Natural killer cell (primary cell): ENCODE measurements around the gene GPR180. TPM values are rescaled to one million over a fixed set of nuclear protein-coding genes. Genes with fewer than 3 reads are reported as not detected.

ENCODE experiments used
- ATAC-seq, 3 donors: fragments of 150-1000 bp in 2 of 3; fragments of 200-7000 bp in 1 of 3; cut with Tn5 transposase; 1 replicate in 1 of 3; 2 replicates in 2 of 3; pipeline ENCODE4 v1.10.0; 2021; ENCODE audit warnings: mild to moderate bottlenecking in 2 of 3, moderate library complexity in 2 of 3
- DNase-seq, 2 donors: peaks; one replicate each; pipeline versions ENCODE4 v3.0.0 to v3.0.0-alpha.2; 2013 to 2021; ENCODE audit warnings: mixed read lengths in 1 of 2
- H3K27ac ChIP-seq: one replicate; pipeline ENCODE4 v1.5.1; 2013; ENCODE audit warnings: mild to moderate bottlenecking, low read length
- H3K27me3 ChIP-seq: one replicate; pipeline ENCODE4 v1.6.1; 2013; ENCODE audit warnings: low read length; ENCODE audit not compliant: control insufficient read depth, insufficient read depth
- H3K36me3 ChIP-seq: one replicate; pipeline ENCODE4 v1.6.1; 2013; ENCODE audit warnings: low read length; ENCODE audit not compliant: control insufficient read depth, insufficient read depth
- H3K4me1 ChIP-seq: one replicate; pipeline ENCODE4 v1.6.1; 2013; ENCODE audit warnings: low read length; ENCODE audit not compliant: control insufficient read depth, insufficient read depth
- H3K4me3 ChIP-seq: one replicate; pipeline ENCODE4 v1.5.1; 2013; ENCODE audit warnings: low read length
- H3K9me3 ChIP-seq: one replicate; pipeline ENCODE4 v1.6.1; 2013; ENCODE audit warnings: low read length; ENCODE audit not compliant: control insufficient read depth, insufficient read depth
- H3K27ac Mint-ChIP-seq, 2 donors: one replicate each; pipeline ENCODE4 v1.8.0; 2022; ENCODE audit warnings: mild to moderate bottlenecking in 2 of 2, mixed read lengths in 2 of 2, moderate library complexity in 1 of 2
- H3K27me3 Mint-ChIP-seq, 2 donors: one replicate each; pipeline ENCODE4 v1.8.0; 2022; ENCODE audit warnings: low read depth in 2 of 2, mixed read lengths in 2 of 2
- H3K36me3 Mint-ChIP-seq: one replicate; pipeline ENCODE4 v1.8.0; 2022; ENCODE audit warnings: mixed read lengths
- H3K4me1 Mint-ChIP-seq, 2 donors: one replicate each; pipeline ENCODE4 v1.8.0; 2022; ENCODE audit warnings: mixed read lengths in 2 of 2
- H3K4me3 Mint-ChIP-seq: one replicate; pipeline ENCODE4 v1.8.0; 2022; ENCODE audit warnings: mild to moderate bottlenecking, moderate library complexity, mixed read lengths
- H3K9me3 Mint-ChIP-seq, 2 donors: one replicate each; pipeline ENCODE4 v1.8.0; 2022; ENCODE audit warnings: mixed read lengths in 2 of 2
- WGBS: methylation state at CpG from one replicate; pipeline ENCODE4 v1.1.7; 2013; ENCODE audit warnings: missing lambda C conversion rate; ENCODE audit not compliant: insufficient coverage; 5-methylcytosine and 5-hydroxymethylcytosine counted together
- intact Hi-C: fragments of 100-400 bp; cut with micrococcal nuclease; formaldehyde crosslinking; loops from one replicate; pipeline ENCODE4 v1.14.2; 2022
- total RNA-seq, 4 donors: library from RNA; stranded (reverse); fragments of 120-200 nt in 1 of 4; gene quantifications; one replicate each; pipeline versions ENCODE4 v1.2.3 to v1.2.4, GENCODE V29; 2013 to 2022
- TF ChIP-seq, protein P1 (sequence below): fragments of 200-600 bp; IDR thresholded peaks from one replicate; pipeline ENCODE4 v1.8.0; 2022; ENCODE audit warnings: antibody characterized with exemption

GPR180 gene
- total RNA-seq, 3 donors from 2014 or later (not counting 1 experiment from before 2014, with no cell fraction given), result 2.0 to 2.9 (median 2.7) TPM

DNA sequence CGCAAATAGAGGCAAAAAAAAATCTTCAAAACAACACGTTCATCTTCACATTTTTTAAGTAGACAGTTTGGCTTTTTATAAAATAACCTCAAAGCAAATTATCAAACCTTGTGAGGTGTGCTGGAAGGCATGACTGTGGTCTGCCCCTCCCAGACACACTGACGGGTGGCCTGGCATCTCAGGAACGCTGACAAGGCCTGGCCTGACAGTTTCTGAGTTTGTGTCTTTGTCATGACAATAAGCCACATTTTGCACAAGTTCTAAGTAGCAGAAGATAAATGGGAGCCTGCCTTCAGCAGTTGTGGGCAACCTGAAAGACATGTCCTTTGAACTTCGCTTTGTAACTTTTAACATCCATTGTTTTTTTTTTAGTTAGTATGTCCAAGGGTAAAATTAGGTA lies 72.2 kb downstream of the GPR180 start:
- Mint-ChIP-seq H3K4me3 (no peak overlapping the region), H3K36me3 (no peaks in the 10 kb centered on the region), H3K27ac (no peak overlapping the region), H3K27me3 (peaks cover 12 to 13% of the 10 kb centered on the region in 2 donors), H3K4me1 (no peaks in the 10 kb centered on the region), H3K9me3 (no peaks in the 10 kb centered on the region)
- ATAC-seq, result no peak
- no peak for DNase-seq
- Histone ChIP-seq H3K4me1 (no peaks in the 10 kb centered on the region), H3K27me3 (no peaks in the 10 kb centered on the region), H3K4me3 (no peak overlapping the region), H3K36me3 (no peaks in the 10 kb centered on the region), H3K27ac (no peak overlapping the region), H3K9me3 (no peaks in the 10 kb centered on the region)
- WGBS, result 56% methylated on average over 3 of the region's 5 CpGs
- intact Hi-C loops, result no loop called here
- TF ChIP-seq, protein P1, sequence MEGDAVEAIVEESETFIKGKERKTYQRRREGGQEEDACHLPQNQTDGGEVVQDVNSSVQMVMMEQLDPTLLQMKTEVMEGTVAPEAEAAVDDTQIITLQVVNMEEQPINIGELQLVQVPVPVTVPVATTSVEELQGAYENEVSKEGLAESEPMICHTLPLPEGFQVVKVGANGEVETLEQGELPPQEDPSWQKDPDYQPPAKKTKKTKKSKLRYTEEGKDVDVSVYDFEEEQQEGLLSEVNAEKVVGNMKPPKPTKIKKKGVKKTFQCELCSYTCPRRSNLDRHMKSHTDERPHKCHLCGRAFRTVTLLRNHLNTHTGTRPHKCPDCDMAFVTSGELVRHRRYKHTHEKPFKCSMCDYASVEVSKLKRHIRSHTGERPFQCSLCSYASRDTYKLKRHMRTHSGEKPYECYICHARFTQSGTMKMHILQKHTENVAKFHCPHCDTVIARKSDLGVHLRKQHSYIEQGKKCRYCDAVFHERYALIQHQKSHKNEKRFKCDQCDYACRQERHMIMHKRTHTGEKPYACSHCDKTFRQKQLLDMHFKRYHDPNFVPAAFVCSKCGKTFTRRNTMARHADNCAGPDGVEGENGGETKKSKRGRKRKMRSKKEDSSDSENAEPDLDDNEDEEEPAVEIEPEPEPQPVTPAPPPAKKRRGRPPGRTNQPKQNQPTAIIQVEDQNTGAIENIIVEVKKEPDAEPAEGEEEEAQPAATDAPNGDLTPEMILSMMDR, result no peak

DNA sequence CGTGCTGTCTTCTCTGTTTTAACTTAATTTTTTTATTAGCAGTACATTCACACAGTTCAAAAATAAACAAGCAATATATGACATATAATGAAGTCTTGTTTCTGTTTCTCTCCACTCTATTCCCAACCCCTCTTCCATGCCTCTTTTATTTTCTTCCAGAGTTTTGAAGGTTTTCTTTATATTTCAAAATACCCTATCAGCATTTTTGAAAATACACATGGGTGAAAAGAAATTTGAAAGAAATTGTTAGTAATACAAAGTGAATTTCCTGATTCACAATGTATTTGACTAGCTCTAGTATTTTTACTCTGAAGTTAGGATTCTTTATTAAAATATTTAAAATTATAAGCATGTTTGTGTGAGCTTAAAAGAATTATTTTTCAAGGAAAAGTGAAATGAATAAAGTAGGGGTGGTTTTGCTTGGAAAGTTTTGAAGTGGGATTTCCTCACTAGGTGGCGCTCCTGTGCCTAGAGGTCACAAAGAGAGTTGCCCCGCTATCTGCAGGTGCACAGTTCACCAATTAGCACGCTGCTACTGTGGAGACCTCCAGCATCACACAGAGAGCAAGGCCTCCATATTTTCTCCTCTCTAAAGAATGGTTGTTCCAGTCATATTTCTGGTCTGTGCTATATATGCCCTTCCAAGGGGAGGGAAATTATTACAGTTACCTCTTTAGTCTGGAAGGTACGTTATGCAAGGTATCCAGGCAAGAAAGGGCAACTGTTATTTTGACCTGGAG lies 73.1 kb downstream of the GPR180 start:
- H3K27ac Mint-ChIP-seq, result no peak overlapping the region
- TF ChIP-seq, protein P1, result peak; percentile 62
- Histone ChIP-seq H3K27ac (no peak overlapping the region), H3K9me3 (no peaks in the 10 kb centered on the region), H3K4me3 (no peak overlapping the region), H3K4me1 (no peaks in the 10 kb centered on the region), H3K36me3 (no peaks in the 10 kb centered on the region), H3K27me3 (no peaks in the 10 kb centered on the region)
- H3K36me3 Mint-ChIP-seq, result no peaks in the 10 kb centered on the region
- H3K9me3 Mint-ChIP-seq, result no peaks in the 10 kb centered on the region
- 28% methylated on average over 4 of the region's 5 CpGs for WGBS
- H3K4me1 Mint-ChIP-seq, result no peaks in the 10 kb centered on the region
- intact Hi-C loops, result no loop called here
- ATAC-seq, result peak in 1 of 3 donors; percentile 44
- DNase-seq, result peak in 1 of 2 donors; percentile 68
- peaks cover 12 to 13% of the 10 kb centered on the region in 2 donors for H3K27me3 Mint-ChIP-seq
- no peak overlapping the region for H3K4me3 Mint-ChIP-seq

- intact Hi-C loops, result no loop called here
- no peaks in the 10 kb centered on the region for H3K9me3 Mint-ChIP-seq
- no peak overlapping the region for H3K27ac Mint-ChIP-seq
Observed at GRCh38 chr13:94677799-94678198, 76.1 kb downstream of the GPR180 start.

More at GRCh38 chr13:94677799-94678198, 76.1 kb downstream of the GPR180 start:
- no peak overlapping the region for H3K4me3 ChIP-seq
- no peak overlapping the region for H3K4me3 Mint-ChIP-seq
- DNase-seq (no peak), ATAC-seq (no peak)
- H3K4me1 ChIP-seq, result no peaks in the 10 kb centered on the region
- no peaks in the 10 kb centered on the region for H3K27me3 ChIP-seq
- no peak overlapping the region for H3K27ac ChIP-seq
- H3K9me3 ChIP-seq, result no peaks in the 10 kb centered on the region
- 82% methylated on average over 2 of the region's 2 CpGs for WGBS
- no peaks in the 10 kb centered on the region for H3K4me1 Mint-ChIP-seq
- no peaks in the 10 kb centered on the region for H3K36me3 ChIP-seq
- H3K27me3 Mint-ChIP-seq, result peaks cover 23 to 26% of the 10 kb centered on the region in 2 donors
- TF ChIP-seq, protein P1, result no peak
- no peaks in the 10 kb centered on the region for H3K36me3 Mint-ChIP-seq
